ENCODE data around the gene CYP46A1. TPM values are rescaled to one million over a fixed set of nuclear protein-coding genes. Genes with fewer than 3 reads are reported as not detected.

The CYP46A1 gene
- total RNA-seq, 1 donor from 2014 or later = 2.9 TPM

DNA sequence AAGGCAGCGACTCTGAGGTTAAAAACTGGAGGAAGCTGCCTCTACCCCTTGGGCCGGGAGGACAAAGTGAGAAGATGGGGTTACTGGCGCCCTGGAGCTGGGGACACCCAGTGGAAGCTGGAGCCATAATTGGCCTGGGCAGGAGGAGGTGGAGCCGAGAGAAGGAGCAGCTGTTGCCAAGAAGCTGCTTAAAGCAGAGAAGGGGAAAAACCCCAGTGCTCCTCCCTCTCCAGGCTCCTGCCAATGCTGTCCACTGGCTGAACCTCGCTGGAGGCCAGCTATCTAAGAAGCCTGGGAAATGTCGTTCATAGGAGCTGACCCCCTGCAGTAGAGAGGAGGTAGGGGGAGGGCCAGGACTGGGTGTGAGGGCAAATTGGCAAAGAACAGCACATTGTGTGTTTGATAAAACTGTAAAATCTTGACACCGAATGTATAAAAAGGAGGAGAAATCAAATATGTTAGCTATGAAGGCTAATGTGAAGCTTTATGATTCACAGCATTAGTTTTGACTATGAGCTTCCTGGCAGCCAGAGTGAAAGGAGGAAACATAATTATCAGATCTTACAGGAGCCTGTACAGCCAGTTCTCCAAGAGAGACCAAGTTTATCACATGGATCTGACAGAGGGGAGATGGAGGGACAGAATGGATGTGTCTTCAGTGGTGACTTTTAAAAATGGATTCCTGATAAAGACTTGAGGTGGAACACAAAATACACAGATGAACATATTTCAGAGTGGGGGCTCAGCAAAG lies 29.7 kb upstream of the CYP46A1 start:
- Mint-ChIP-seq H3K27me3 (peaks cover 59% of the 10 kb centered on the region), H3K4me1 (ENCODE audit: low read depth) (no peaks in the 10 kb centered on the region), H3K4me3 (ENCODE audit: low read depth) (no peak overlapping the region), H3K9me3 (ENCODE audit: low read depth) (no peaks in the 10 kb centered on the region), H3K36me3 (ENCODE audit: insufficient read depth) (no peaks in the 10 kb centered on the region), H3K27ac (no peak overlapping the region)
- no peak for DNase-seq (ENCODE audit: low spot score, unreplicated experiment)
- no peak for TF ChIP-seq CTCF (IDR thresholded peaks at IDR 0.05; ENCODE audit: unreplicated experiment)

DNA sequence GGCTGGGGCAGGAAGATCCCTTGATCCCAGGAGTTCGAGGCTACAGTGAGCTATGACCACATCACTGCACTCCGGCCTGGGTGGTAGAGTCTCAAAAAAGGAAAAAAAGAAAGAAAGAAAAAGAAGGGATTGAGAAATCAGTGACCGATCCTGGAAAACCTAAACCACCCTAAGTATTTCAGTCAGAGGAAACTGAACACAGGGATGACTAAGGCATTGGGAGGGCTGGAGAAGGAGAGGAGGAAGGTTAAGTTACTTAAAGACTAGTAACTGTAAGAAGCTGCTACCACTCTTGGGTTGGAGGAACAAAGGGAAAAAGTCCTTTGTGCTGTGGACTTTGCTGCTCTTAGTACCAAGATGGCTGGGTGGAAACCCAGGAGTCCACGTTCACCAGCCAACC lies 28.6 kb upstream of the CYP46A1 start:
- no peak for TF ChIP-seq CTCF (IDR thresholded peaks at IDR 0.05; ENCODE audit: unreplicated experiment)
- no peak for DNase-seq (ENCODE audit: low spot score, unreplicated experiment)
- no peak overlapping the region for H3K4me3 Mint-ChIP-seq (ENCODE audit: low read depth)
- no peak overlapping the region for H3K27ac Mint-ChIP-seq
- H3K4me1 Mint-ChIP-seq (ENCODE audit: low read depth) = no peaks in the 10 kb centered on the region
- no peaks in the 10 kb centered on the region for H3K9me3 Mint-ChIP-seq (ENCODE audit: low read depth)
- no peaks in the 10 kb centered on the region for H3K36me3 Mint-ChIP-seq (ENCODE audit: insufficient read depth)
- H3K27me3 Mint-ChIP-seq = peaks cover 65% of the 10 kb centered on the region

GRCh38 chr14:99656171-99656570 lies 27.9 kb upstream of the CYP46A1 start:
- H3K9me3 Mint-ChIP-seq (ENCODE audit: low read depth) = no peaks in the 10 kb centered on the region
- H3K27ac Mint-ChIP-seq = no peak overlapping the region
- H3K27me3 Mint-ChIP-seq = peaks cover 65% of the 10 kb centered on the region
- no peak for DNase-seq (ENCODE audit: low spot score, unreplicated experiment)
- no peak overlapping the region for H3K4me3 Mint-ChIP-seq (ENCODE audit: low read depth)
- no peaks in the 10 kb centered on the region for H3K4me1 Mint-ChIP-seq (ENCODE audit: low read depth)
- no peak for TF ChIP-seq CTCF (IDR thresholded peaks at IDR 0.05; ENCODE audit: unreplicated experiment)
- no peaks in the 10 kb centered on the region for H3K36me3 Mint-ChIP-seq (ENCODE audit: insufficient read depth)

DNA sequence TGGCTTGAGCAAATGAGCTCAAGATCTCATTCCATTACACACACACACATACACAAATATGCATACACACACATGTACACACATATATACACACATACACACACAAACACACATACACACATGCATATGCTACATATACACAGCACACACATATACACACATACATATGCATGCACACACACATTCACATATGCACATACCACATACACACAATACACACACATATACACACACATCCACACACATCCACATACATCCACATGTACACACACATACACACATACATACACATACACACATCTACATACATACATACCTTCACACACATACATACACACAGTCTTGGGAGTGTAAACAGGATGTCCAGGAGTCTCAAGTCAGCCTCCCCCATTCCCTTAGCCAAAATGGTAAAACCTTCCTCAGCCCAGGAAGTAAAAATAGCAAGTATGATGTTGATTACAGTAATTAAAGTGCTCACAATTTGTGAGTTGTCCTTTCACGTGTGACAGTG lies 26.4 kb upstream of the CYP46A1 start:
- no peak overlapping the region for H3K4me3 Mint-ChIP-seq (ENCODE audit: low read depth)
- H3K4me1 Mint-ChIP-seq (ENCODE audit: low read depth) = no peaks in the 10 kb centered on the region
- H3K9me3 Mint-ChIP-seq (ENCODE audit: low read depth) = no peaks in the 10 kb centered on the region
- no peak overlapping the region for H3K27ac Mint-ChIP-seq
- H3K27me3 Mint-ChIP-seq = peaks cover 73% of the 10 kb centered on the region
- no peak for TF ChIP-seq CTCF (IDR thresholded peaks at IDR 0.05; ENCODE audit: unreplicated experiment)
- H3K36me3 Mint-ChIP-seq (ENCODE audit: insufficient read depth) = no peaks in the 10 kb centered on the region
- DNase-seq (ENCODE audit: low spot score, unreplicated experiment) = no peak

DNA sequence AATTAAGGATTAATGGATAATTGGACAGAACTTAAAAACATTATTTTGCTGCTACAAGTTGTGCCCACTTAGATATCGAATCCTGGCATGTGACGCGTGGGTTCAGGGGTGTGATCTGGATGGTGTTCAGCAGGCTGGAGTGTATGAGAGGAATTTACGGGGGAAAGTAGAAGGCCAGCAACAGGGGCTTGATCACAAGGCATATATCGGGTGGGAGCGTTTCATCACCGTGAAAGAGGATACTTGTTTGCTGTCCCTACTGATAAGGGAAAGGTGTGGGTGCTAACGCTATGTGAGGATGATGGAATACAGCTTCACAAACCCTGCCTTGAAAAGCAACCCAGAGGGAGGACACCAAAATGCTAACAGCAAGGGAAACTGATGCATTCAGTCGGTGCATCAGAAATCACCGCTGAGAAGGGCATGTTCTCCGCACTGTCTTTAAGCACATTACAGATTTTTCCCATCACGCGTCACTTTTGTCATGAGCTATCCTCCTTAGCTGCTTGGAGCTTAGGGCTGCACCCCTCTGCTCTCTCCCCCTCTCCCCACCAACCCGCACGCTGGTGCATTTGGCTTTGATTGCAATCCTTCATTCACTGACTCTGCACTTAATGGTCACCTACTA lies 25.8 kb upstream of the CYP46A1 start:
- Mint-ChIP-seq H3K4me3 (ENCODE audit: low read depth) (no peak overlapping the region), H3K27ac (no peak overlapping the region), H3K4me1 (ENCODE audit: low read depth) (no peaks in the 10 kb centered on the region), H3K36me3 (ENCODE audit: insufficient read depth) (no peaks in the 10 kb centered on the region), H3K27me3 (peaks cover 77% of the 10 kb centered on the region), H3K9me3 (ENCODE audit: low read depth) (no peaks in the 10 kb centered on the region)
- no peak for TF ChIP-seq CTCF (IDR thresholded peaks at IDR 0.05; ENCODE audit: unreplicated experiment)
- no peak for DNase-seq (ENCODE audit: low spot score, unreplicated experiment)
